HS-5 (cell line): Measurements from ENCODE around the gene ELOB.
A peak's percentile ranks its signal among the peaks of the same experiment; 100 is the strongest.

Experiments
- DNase-seq: peaks from one replicate; pipeline ENCODE4 v3.0.0-alpha.2; 2012; ENCODE audit warnings: low read depth

ELOB gene

DNA sequence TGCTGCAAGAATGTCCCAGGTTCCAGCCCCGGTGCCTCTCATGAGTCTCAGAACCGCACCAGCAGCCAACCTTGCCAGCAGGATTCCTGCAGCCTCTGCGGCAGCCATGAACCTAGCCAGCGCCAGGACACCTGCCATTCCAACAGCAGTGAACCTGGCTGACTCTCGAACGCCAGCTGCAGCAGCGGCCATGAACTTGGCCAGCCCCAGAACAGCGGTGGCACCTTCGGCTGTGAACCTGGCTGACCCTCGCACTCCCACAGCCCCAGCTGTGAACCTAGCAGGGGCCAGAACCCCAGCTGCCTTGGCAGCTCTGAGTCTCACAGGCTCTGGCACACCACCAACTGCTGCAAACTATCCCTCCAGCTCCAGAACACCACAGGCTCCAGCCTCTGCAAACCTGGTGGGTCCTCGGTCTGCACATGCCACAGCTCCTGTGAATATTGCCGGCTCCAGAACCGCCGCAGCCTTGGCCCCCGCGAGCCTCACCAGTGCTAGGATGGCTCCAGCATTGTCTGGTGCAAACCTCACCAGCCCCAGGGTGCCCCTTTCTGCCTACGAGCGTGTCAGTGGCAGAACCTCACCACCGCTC, 9.8 kb downstream of the ELOB start:
- DNase-seq: no peak

DNA sequence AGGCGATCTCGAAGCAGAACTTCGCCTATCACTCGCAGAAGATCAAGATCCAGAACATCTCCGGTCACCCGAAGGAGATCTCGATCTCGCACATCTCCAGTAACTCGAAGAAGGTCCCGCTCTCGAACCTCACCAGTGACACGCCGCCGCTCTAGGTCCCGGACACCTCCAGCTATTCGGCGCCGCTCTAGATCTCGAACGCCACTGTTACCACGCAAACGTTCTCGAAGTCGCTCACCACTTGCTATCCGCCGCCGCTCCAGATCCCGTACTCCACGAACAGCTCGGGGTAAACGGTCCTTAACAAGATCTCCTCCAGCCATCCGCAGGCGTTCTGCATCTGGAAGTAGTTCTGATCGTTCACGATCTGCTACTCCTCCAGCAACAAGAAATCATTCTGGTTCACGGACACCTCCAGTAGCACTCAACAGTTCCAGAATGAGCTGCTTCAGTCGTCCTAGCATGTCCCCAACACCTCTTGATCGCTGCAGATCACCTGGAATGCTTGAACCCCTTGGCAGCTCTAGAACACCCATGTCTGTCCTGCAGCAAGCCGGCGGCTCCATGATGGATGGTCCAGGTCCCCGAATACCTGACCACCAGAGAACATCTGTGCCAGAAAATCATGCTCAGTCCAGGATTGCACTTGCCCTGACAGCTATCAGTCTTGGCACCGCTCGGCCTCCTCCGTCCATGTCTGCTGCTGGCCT, 10.5 kb downstream of the ELOB start:
- DNase-seq: no peak

GRCh38 chr16:2765462-2766404, 11.3 kb downstream of the ELOB start:
- DNase-seq: no peak

- DNase-seq: no peak
These were observed 12.4 kb downstream of the ELOB start for GRCh38 chr16:2764718-2765117.

DNA sequence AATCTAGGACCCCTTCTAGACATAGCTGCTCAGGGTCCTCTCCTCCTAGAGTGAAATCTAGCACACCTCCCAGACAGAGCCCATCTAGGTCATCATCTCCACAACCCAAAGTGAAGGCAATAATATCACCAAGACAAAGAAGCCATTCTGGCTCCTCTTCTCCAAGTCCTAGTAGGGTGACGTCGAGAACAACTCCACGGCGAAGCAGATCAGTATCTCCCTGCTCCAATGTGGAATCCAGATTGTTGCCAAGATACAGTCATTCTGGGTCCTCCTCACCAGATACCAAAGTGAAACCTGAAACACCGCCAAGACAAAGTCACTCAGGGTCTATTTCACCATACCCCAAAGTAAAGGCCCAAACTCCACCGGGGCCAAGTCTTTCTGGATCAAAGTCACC, 13.9 kb downstream of the ELOB start:
- no peak for DNase-seq

DNA sequence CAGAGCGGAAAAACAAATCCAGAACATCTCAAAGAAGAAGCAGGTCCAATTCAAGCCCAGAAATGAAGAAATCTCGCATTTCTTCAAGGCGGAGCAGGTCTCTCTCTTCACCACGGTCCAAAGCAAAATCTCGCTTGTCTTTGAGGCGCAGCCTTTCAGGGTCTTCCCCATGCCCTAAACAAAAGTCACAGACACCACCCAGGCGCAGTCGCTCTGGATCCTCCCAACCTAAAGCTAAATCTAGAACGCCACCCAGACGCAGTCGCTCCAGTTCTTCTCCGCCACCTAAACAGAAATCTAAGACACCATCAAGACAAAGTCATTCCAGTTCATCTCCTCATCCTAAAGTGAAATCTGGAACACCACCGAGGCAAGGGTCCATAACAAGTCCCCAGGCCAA, 14.4 kb downstream of the ELOB start:
- DNase-seq: no peak

- no peak for DNase-seq
These were observed 15.0 kb downstream of the ELOB start for GRCh38 chr16:2761886-2762583.

DNA sequence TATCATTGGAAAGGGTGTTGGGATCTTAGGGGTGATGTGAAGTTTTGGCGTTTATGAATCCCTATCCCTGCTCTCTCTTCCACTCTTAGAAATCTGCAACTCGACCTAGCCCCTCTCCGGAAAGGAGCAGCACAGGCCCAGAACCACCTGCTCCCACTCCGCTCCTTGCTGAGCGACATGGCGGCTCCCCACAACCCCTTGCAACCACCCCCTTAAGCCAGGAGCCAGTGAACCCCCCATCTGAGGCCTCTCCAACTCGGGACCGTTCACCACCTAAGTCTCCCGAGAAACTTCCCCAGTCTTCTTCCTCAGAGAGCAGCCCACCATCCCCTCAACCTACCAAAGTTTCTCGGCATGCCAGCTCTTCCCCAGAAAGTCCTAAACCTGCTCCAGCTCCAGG, 15.6 kb downstream of the ELOB start:
- DNase-seq: no peak

- no peak for DNase-seq
These were observed 19.7 kb downstream of the ELOB start for GRCh38 chr16:2757344-2757743.

- DNase-seq: no peak
These were observed 20.6 kb downstream of the ELOB start for GRCh38 chr16:2756288-2757015.

DNA sequence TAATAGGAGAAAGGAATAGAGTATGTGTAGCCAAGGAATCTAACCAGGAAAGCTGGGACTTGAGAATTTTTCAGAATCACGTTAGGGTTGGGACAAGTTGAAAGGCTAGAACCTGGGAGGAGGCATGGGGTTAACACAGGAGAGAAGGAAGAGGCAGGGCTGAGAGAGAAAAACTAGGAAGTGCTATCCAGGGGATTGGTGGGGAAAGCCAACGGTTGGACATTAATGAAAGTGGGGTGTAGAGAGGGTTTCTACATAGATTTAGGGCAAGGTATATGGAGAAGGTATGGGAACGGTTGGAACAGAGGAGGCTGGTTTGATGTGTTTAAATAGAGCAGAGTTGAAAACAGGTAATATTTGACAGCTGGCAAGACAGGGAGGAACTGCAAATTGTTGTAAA, 21.9 kb downstream of the ELOB start:
- no peak for DNase-seq

GRCh38 chr16:2753733-2754020, 23.4 kb downstream of the ELOB start:
- no peak for DNase-seq

GRCh38 chr16:2752850-2753732, 24.0 kb downstream of the ELOB start:
- peak; percentile 36 for DNase-seq

GRCh38 chr16:2752035-2752849, 24.8 kb downstream of the ELOB start, which contains the start of gene SRRM2:
TSS of gene SRRM2 (plus strand) at chr16:2752638. CDS start at chr16:2756365, 3,727 bp downstream.
- peak; percentile 91 for DNase-seq

- no peak for DNase-seq
These were observed 25.5 kb downstream of the ELOB start for GRCh38 chr16:2751577-2752034.

DNA sequence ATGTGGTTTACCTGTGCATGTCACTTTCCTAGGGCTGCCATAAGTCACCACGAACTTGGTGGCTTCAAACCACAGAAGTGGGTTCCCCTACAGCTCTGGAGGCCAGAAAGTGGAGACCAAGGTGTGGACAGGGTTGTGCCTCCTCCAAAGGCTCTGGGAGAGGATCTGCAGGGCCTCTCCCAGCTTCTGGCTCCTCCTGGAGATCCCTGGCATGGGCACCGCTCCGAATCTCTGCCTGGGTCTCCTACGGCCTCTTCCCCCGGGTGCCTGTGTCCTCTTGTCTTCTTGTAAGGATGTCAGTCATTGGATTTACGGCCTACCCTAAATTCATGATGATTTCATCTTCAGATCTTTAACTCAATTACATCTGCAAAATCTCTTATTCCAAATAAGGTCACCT, 27.1 kb downstream of the ELOB start:
- no peak for DNase-seq

DNA sequence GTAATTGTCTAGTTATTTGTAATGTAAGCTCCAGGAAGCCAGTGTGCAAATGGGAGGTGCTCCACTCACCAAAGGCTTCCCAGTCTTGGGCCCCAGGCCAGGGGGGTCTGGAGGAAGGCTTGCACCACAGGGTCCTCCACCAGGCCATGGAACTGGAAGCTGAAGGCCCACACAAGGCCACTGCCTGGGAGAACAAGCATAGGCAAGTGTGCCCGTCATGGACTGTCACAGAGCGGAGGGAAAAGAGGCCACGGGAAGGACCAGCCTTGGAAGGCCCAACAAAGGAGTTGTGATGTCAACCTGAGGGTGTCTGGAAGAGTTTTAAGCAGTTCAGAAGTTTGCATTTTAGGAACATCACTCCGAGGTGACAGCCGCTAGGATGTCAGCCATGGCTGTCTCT, 27.6 kb downstream of the ELOB start:
- no peak for DNase-seq

DNA sequence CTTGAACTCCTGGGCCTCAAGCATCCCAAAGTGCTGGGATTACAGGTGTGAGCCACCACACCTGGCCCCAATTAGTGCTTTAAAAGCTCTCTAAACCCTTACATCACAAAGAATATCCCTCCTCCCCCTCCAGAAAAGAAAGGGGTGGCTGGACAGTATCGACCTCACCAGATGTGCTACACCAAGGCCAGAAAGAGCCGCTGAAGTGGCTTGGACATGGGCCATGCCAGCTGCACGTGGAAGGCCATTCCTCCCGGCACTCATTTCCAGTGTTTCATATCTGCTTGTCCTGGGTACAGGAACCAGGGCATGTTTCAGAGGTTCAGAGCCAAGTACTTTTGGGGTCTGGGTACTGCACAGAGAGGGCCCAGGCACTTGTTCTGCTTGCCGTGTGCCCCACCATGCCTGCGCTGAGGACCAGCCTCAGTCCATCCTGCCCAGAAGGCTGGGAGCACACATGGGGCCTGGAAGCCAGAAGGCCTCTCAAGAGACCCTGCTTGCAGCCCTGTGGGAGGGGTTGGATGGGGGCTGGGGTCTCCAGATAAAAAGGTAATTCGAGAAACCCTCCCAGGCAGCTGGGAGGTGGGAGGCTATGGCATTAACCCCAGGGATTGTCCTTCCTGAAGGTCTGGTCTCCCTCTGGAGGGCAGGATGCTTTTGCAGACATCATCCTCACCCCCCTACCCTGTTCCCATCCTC, 28.2 kb downstream of the ELOB start:
- DNase-seq: no peak

DNA sequence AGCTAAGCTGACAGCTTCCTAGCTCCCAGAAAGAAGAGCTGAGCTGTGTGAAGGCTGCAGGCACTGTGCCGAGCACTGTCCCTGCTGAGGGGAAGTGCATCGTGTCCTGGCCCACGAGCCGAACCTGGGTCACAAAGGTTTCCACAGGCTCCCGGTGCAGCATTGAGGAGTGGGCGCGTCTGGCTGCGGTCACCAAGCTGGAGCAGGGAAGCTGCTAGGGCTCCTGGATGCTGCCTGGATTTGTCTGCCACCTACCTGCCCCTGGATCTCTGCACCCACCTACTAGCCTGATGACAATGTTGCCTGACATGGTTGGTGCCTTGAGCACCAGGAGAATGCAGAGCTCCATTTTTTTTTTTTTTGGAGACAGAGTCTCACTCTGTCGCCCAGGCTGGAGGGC, 31.1 kb downstream of the ELOB start:
- DNase-seq: no peak
